GM23338 (cell line): Measurements from ENCODE around the gene PLEKHA7. TPM values are rescaled to one million over a fixed set of nuclear protein-coding genes. Genes with fewer than 3 reads are reported as not detected.

Experiments
- ATAC-seq: fragments of 200-7000 bp; cut with Tn5 transposase; 3 replicates; pipeline ENCODE4 v1.9.1; 2020
- DNase-seq: peaks from one replicate; pipeline ENCODE4 v3.0.0-alpha.2; 2015; ENCODE audit warnings: low spot score
- H2AFZ ChIP-seq: fragments of 200-600 bp; sonication (generic); 2 replicates; pipeline ENCODE4 v1.8.0; 2016; ENCODE audit warnings: antibody characterized with exemption, mild to moderate bottlenecking, moderate library complexity
- H3F3A ChIP-seq: fragments of 200-600 bp; sonication (generic); replicated peaks from 2 replicates; pipeline ENCODE4 v1.8.0; 2017; ENCODE audit warnings: antibody characterized with exemption, mixed run types, low read depth
- H3K27ac ChIP-seq: fragments of 200-600 bp; sonication (generic); 2 replicates; pipeline ENCODE4 v1.6.1; 2016; ENCODE audit warnings: low read depth
- H3K27me3 ChIP-seq: fragments of 200-600 bp; sonication (generic); 2 replicates; pipeline ENCODE4 v1.8.0; 2016; ENCODE audit warnings: mild to moderate bottlenecking, mixed run types, moderate library complexity; ENCODE audit not compliant: insufficient read depth
- H3K36me3 ChIP-seq: fragments of 200-600 bp; sonication (generic); 2 replicates; pipeline ENCODE4 v1.8.0; 2016; ENCODE audit warnings: mild to moderate bottlenecking; ENCODE audit not compliant: insufficient read depth
- H3K4me1 ChIP-seq: fragments of 200-600 bp; sonication (generic); 2 replicates; pipeline ENCODE4 v1.8.0; 2016; ENCODE audit warnings: mild to moderate bottlenecking, moderate library complexity; ENCODE audit not compliant: insufficient read depth
- H3K4me2 ChIP-seq: fragments of 200-600 bp; sonication (generic); 2 replicates; pipeline ENCODE4 v1.7.1; 2017; ENCODE audit warnings: mixed run types
- H3K4me3 ChIP-seq: fragments of 200-600 bp; sonication (generic); 2 replicates; pipeline ENCODE4 v1.6.1; 2016; ENCODE audit warnings: mixed run types
- H3K79me2 ChIP-seq: fragments of 200-600 bp; sonication (generic); replicated peaks from 2 replicates; pipeline ENCODE4 v1.8.0; 2017; ENCODE audit warnings: mild to moderate bottlenecking; ENCODE audit not compliant: insufficient read depth
- H3K9me2 ChIP-seq: fragments of 200-600 bp; sonication (generic); 2 replicates; pipeline ENCODE4 v1.8.0; 2017; ENCODE audit not compliant: insufficient read depth
- H4K20me1 ChIP-seq: fragments of 200-600 bp; sonication (generic); replicated peaks from 2 replicates; pipeline ENCODE4 v1.8.0; 2017; ENCODE audit warnings: mild to moderate bottlenecking; ENCODE audit not compliant: insufficient read depth
- H3K27ac Mint-ChIP-seq: 2 replicates; pipeline ENCODE4 v1.8.0; 2020; ENCODE audit warnings: inconsistent platforms, mild to moderate bottlenecking, moderate library complexity, mixed read lengths
- H3K27me3 Mint-ChIP-seq: 3 replicates; pipeline ENCODE4 v1.8.0; 2022; ENCODE audit warnings: low read depth, mild to moderate bottlenecking, moderate library complexity, mixed read lengths, inconsistent platforms; ENCODE audit not compliant: insufficient read depth, poor library complexity
- H3K36me3 Mint-ChIP-seq: 3 replicates; pipeline ENCODE4 v1.8.0; 2021; ENCODE audit warnings: low read depth, mild to moderate bottlenecking, inconsistent platforms, moderate library complexity, mixed read lengths
- H3K4me1 Mint-ChIP-seq: 3 replicates; pipeline ENCODE4 v1.8.0; 2020; ENCODE audit warnings: mild to moderate bottlenecking, inconsistent platforms, mixed read lengths
- H3K4me3 Mint-ChIP-seq: 3 replicates; pipeline ENCODE4 v1.8.0; 2021; ENCODE audit warnings: moderate library complexity, mild to moderate bottlenecking, inconsistent platforms, mixed read lengths
- H3K9me3 Mint-ChIP-seq: 3 replicates; pipeline ENCODE4 v1.8.0; 2020; ENCODE audit warnings: moderate library complexity, mild to moderate bottlenecking, inconsistent platforms, mixed read lengths
- CREB1 ChIP-seq: fragments of 250-450 bp; sonication (Bioruptor Pico); IDR thresholded peaks from 2 replicates; pipeline ENCODE4 v1.5.0; 2020; ENCODE audit warnings: low read depth, mild to moderate bottlenecking, moderate library complexity
- EZH2 ChIP-seq: fragments of 200-600 bp; sonication (generic); IDR thresholded peaks from one replicate; pipeline ENCODE4 v1.8.0; 2017; ENCODE audit warnings: antibody characterized with exemption, mild to moderate bottlenecking, low read depth; ENCODE audit not compliant: unreplicated experiment
- EZH2phosphoT487 ChIP-seq: fragments of 200-600 bp; sonication (generic); IDR thresholded peaks from one replicate; pipeline ENCODE4 v1.8.1; 2018; ENCODE audit warnings: antibody characterized with exemption; ENCODE audit not compliant: unreplicated experiment
- JUNB ChIP-seq: IDR thresholded peaks from one replicate; pipeline ENCODE4 v1.6.1; 2016; ENCODE audit warnings: antibody characterized with exemption; ENCODE audit not compliant: unreplicated experiment
- NANOG ChIP-seq: IDR thresholded peaks from 2 replicates; pipeline ENCODE4 v1.6.1; 2016; ENCODE audit warnings: antibody characterized with exemption, borderline replicate concordance
- POLR2AphosphoS5 ChIP-seq: IDR thresholded peaks from 2 replicates; pipeline ENCODE4 v1.6.1; 2016; ENCODE audit warnings: antibody characterized with exemption, low read depth
- ZNF114 ChIP-seq: fragments of 250-450 bp; sonication (Bioruptor Pico); IDR thresholded peaks from 2 replicates; pipeline ENCODE4 v1.5.0; 2020; ENCODE audit warnings: mild to moderate bottlenecking, moderate library complexity
- polyA plus RNA-seq: library from polyadenylated mRNA; unstranded; fragments of >200 nt; fragmentation: Nextera tagmentation; extraction: Ambion mirVana; gene quantifications from 2 replicates; pipeline ENCODE4 v1.2.1, GENCODE V29; 2016
- total RNA-seq: library from RNA; depleted of rRNA; stranded (reverse); fragments of >200 nt; shearing (Covaris generic); gene quantifications from 2 replicates; pipeline ENCODE4 v1.2.3, GENCODE V29; 2014
- TF ChIP-seq, protein P1 (sequence below): fragments of 250-450 bp; sonication (Bioruptor Pico); IDR thresholded peaks from 2 replicates; pipeline ENCODE4 v1.5.0; 2020; ENCODE audit warnings: mild to moderate bottlenecking, moderate library complexity
- TF ChIP-seq, protein P2 (sequence below), 2 experiments: fragments of 200-600 bp in 1 of 2; sonication (generic) in 1 of 2; conservative IDR thresholded peaks; 2 replicates each; pipeline versions ENCODE4 v1.5.1 to v1.6.1; 2016 to 2017; ENCODE audit warnings: antibody characterized with exemption in 2 of 2, low read depth in 2 of 2, mild to moderate bottlenecking in 2 of 2, moderate library complexity in 1 of 2
- TF ChIP-seq, protein P3 (sequence below): IDR thresholded peaks from 2 replicates; pipeline ENCODE4 v1.6.1; 2016; ENCODE audit warnings: antibody characterized with exemption

PLEKHA7 gene
- total and polyA plus RNA-seq, 2 experiments from 2014 or later, result 9.7 to 15.8 TPM

DNA sequence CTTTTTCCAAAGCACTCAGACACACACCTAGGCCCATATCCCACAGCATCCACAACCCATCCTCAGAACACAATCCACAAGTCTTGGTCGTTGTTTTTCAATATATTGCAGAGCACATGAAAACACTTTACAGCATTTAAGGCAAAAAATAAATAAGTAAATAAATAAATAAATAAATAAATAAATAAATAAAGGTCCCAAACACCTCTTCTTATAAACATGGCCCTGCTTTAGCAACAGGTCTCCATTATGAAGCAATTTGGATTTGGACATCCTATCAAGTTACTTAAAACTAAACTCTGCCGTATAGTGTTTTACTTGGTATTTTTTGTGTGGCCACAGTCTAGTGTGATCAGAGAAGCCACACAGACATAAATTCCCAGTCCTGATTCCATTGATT is 10.7 kb upstream of the PLEKHA7 start:
- H3K27me3 ChIP-seq, result no peaks in the 10 kb centered on the region
- H3K9me2 ChIP-seq, result no peaks in the 10 kb centered on the region
- DNase-seq (no peak), ATAC-seq (no peak)
- no peak overlapping the region for H3K4me2 ChIP-seq
- H3K4me3 Mint-ChIP-seq, result no peak overlapping the region
- H3K4me1 ChIP-seq, result no peaks in the 10 kb centered on the region
- no peak for TF ChIP-seq EZH2phosphoT487
- TF ChIP-seq EZH2, result no peak
- TF ChIP-seq ZNF114, result no peak
- no peak for TF ChIP-seq JUNB
- no peak for TF ChIP-seq CREB1 (CRISPR knock-in tag)
- TF ChIP-seq, protein P1, sequence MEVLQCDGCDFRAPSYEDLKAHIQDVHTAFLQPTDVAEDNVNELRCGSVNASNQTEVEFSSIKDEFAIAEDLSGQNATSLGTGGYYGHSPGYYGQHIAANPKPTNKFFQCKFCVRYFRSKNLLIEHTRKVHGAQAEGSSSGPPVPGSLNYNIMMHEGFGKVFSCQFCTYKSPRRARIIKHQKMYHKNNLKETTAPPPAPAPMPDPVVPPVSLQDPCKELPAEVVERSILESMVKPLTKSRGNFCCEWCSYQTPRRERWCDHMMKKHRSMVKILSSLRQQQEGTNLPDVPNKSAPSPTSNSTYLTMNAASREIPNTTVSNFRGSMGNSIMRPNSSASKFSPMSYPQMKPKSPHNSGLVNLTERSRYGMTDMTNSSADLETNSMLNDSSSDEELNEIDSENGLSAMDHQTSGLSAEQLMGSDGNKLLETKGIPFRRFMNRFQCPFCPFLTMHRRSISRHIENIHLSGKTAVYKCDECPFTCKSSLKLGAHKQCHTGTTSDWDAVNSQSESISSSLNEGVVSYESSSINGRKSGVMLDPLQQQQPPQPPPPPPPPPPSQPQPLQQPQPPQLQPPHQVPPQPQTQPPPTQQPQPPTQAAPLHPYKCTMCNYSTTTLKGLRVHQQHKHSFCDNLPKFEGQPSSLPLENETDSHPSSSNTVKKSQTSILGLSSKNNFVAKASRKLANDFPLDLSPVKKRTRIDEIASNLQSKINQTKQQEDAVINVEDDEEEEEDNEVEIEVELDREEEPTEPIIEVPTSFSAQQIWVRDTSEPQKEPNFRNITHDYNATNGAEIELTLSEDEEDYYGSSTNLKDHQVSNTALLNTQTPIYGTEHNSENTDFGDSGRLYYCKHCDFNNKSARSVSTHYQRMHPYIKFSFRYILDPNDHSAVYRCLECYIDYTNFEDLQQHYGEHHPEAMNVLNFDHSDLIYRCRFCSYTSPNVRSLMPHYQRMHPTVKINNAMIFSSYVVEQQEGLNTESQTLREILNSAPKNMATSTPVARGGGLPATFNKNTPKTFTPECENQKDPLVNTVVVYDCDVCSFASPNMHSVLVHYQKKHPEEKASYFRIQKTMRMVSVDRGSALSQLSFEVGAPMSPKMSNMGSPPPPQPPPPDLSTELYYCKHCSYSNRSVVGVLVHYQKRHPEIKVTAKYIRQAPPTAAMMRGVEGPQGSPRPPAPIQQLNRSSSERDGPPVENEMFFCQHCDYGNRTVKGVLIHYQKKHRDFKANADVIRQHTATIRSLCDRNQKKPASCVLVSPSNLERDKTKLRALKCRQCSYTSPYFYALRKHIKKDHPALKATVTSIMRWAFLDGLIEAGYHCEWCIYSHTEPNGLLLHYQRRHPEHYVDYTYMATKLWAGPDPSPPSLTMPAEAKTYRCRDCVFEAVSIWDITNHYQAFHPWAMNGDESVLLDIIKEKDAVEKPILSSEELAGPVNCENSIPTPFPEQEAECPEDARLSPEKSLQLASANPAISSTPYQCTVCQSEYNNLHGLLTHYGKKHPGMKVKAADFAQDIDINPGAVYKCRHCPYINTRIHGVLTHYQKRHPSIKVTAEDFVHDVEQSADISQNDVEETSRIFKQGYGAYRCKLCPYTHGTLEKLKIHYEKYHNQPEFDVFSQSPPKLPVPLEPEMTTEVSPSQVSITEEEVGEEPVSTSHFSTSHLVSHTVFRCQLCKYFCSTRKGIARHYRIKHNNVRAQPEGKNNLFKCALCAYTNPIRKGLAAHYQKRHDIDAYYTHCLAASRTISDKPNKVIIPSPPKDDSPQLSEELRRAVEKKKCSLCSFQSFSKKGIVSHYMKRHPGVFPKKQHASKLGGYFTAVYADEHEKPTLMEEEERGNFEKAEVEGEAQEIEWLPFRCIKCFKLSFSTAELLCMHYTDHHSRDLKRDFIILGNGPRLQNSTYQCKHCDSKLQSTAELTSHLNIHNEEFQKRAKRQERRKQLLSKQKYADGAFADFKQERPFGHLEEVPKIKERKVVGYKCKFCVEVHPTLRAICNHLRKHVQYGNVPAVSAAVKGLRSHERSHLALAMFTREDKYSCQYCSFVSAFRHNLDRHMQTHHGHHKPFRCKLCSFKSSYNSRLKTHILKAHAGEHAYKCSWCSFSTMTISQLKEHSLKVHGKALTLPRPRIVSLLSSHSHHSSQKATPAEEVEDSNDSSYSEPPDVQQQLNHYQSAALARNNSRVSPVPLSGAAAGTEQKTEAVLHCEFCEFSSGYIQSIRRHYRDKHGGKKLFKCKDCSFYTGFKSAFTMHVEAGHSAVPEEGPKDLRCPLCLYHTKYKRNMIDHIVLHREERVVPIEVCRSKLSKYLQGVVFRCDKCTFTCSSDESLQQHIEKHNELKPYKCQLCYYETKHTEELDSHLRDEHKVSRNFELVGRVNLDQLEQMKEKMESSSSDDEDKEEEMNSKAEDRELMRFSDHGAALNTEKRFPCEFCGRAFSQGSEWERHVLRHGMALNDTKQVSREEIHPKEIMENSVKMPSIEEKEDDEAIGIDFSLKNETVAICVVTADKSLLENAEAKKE (CRISPR knock-in tag), result no peak
- no peaks in the 10 kb centered on the region; the same call in 2 of the 3 replicates for H3K9me3 Mint-ChIP-seq
- H3K27me3 Mint-ChIP-seq, result peaks cover 10% of the 10 kb centered on the region
- H3K79me2 ChIP-seq, result no peaks in the 10 kb centered on the region
- no peaks in the 10 kb centered on the region for H3K36me3 ChIP-seq
- H3K4me1 Mint-ChIP-seq, result peaks cover 8% of the 10 kb centered on the region
- H3K27ac ChIP-seq, result no peak overlapping the region
- no peaks in the 10 kb centered on the region for H3F3A ChIP-seq
- no peak overlapping the region for H3K4me3 ChIP-seq
- no peak overlapping the region for H3K27ac Mint-ChIP-seq
- H3K36me3 Mint-ChIP-seq, result peaks cover 6% of the 10 kb centered on the region; the same call in 1 of the 3 replicates
- no peaks in the 10 kb centered on the region for H4K20me1 ChIP-seq
- H2AFZ ChIP-seq, result no peak overlapping the region

DNA sequence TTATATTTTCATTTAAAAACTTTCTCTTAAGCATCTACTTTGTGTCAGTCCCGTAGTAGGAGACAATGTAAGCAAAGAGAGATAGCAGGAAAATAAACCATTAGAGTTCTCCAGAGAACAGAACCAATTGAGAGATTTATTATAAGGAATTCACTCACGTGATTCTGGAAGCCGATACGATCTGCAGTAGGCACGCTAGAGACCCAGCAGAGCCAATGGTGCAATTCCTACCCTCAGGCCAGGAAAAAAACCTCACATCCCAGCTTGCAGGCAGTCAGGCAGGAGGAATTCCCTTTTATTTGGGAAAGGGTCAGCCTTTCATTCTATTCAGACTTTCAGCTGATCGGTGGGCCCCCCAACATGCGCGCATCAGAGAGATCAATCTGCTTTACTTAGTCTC is 7.3 kb upstream of the PLEKHA7 start:
- H3K4me3 ChIP-seq, result no peak overlapping the region
- no peaks in the 10 kb centered on the region; the same call in 1 of the 2 replicates for H4K20me1 ChIP-seq
- no peaks in the 10 kb centered on the region for H3K4me1 ChIP-seq
- H3K27ac ChIP-seq, result no peak overlapping the region
- Mint-ChIP-seq H3K27ac (no peak overlapping the region), H3K4me1 (peaks cover 8% of the 10 kb centered on the region), H3K9me3 (no peaks in the 10 kb centered on the region; the same call in 2 of the 3 replicates), H3K36me3 (peaks cover 4% of the 10 kb centered on the region; the same call in 1 of the 3 replicates), H3K4me3 (no peak overlapping the region), H3K27me3 (peaks cover 7% of the 10 kb centered on the region)
- no peaks in the 10 kb centered on the region for H3K79me2 ChIP-seq
- no peak overlapping the region for H2AFZ ChIP-seq
- peak; percentile 65 for DNase-seq
- no peaks in the 10 kb centered on the region for H3K36me3 ChIP-seq
- H3K9me2 ChIP-seq, result no peaks in the 10 kb centered on the region
- ATAC-seq, result peak; percentile 67
- H3F3A ChIP-seq, result no peaks in the 10 kb centered on the region
- peaks cover 7% of the 10 kb centered on the region; the same call in 1 of the 2 replicates for H3K27me3 ChIP-seq
- no peak overlapping the region for H3K4me2 ChIP-seq
- TF ChIP-seq EZH2phosphoT487, result no peak
- TF ChIP-seq, protein P2, sequence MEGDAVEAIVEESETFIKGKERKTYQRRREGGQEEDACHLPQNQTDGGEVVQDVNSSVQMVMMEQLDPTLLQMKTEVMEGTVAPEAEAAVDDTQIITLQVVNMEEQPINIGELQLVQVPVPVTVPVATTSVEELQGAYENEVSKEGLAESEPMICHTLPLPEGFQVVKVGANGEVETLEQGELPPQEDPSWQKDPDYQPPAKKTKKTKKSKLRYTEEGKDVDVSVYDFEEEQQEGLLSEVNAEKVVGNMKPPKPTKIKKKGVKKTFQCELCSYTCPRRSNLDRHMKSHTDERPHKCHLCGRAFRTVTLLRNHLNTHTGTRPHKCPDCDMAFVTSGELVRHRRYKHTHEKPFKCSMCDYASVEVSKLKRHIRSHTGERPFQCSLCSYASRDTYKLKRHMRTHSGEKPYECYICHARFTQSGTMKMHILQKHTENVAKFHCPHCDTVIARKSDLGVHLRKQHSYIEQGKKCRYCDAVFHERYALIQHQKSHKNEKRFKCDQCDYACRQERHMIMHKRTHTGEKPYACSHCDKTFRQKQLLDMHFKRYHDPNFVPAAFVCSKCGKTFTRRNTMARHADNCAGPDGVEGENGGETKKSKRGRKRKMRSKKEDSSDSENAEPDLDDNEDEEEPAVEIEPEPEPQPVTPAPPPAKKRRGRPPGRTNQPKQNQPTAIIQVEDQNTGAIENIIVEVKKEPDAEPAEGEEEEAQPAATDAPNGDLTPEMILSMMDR (conservative IDR thresholded peaks at IDR 0.05; ENCODE audit: low read depth in 2 of 2), result no peak
- no peak for TF ChIP-seq POLR2AphosphoS5
- TF ChIP-seq ZNF114, result no peak
- TF ChIP-seq, protein P3, sequence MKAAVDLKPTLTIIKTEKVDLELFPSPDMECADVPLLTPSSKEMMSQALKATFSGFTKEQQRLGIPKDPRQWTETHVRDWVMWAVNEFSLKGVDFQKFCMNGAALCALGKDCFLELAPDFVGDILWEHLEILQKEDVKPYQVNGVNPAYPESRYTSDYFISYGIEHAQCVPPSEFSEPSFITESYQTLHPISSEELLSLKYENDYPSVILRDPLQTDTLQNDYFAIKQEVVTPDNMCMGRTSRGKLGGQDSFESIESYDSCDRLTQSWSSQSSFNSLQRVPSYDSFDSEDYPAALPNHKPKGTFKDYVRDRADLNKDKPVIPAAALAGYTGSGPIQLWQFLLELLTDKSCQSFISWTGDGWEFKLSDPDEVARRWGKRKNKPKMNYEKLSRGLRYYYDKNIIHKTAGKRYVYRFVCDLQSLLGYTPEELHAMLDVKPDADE, result no peak
- no peak for TF ChIP-seq NANOG
- no peak for TF ChIP-seq EZH2
- TF ChIP-seq JUNB, result no peak
- TF ChIP-seq CREB1 (CRISPR knock-in tag), result no peak
